K562 (cell line): ENCODE measurements around the gene C19orf47. TPM values are rescaled to one million over a fixed set of nuclear protein-coding genes. Genes with fewer than 3 reads are reported as not detected.

Source experiments
- DNMT1 ChIP-seq: fragments of 450-650 bp; IDR thresholded peaks from 2 replicates; pipeline ENCODE4 v1.6.1; 2016; ENCODE audit warnings: antibody characterized with exemption, mild to moderate bottlenecking
- GTF2F1 ChIP-seq: IDR thresholded peaks from 2 replicates; pipeline ENCODE4 v1.6.1; 2011; ENCODE audit warnings: low read depth, low read length, improper control_type of control experiment
- KDM4B ChIP-seq, 2 experiments: fragments of 450-650 bp in 1 of 2; sonication (generic) in 1 of 2; IDR thresholded peaks; 2 replicates each; pipeline ENCODE4 v1.6.1; 2016 to 2017; ENCODE audit warnings: borderline replicate concordance in 2 of 2, antibody characterized with exemption in 1 of 2, low read depth in 1 of 2, mild to moderate bottlenecking in 1 of 2
- LEF1 ChIP-seq: fragments of 450-650 bp; IDR thresholded peaks from 2 replicates; pipeline ENCODE4 v1.6.1; 2016; ENCODE audit warnings: mild to moderate bottlenecking
- MECOM ChIP-seq: fragments of 250-450 bp; sonication (Bioruptor Pico); IDR thresholded peaks from 2 replicates; pipeline ENCODE4 v1.8.0; 2022; ENCODE audit warnings: inconsistent platforms
- PTTG1 ChIP-seq: fragments of 450-650 bp; IDR thresholded peaks from 2 replicates; pipeline ENCODE4 v1.6.1; 2016; ENCODE audit warnings: low read depth, mild to moderate bottlenecking, missing genetic modification characterization, missing compliant biosample characterization
- SMARCA4 ChIP-seq: fragments of 450-650 bp; IDR thresholded peaks from 2 replicates; pipeline ENCODE4 v1.6.1; 2016
- TBL1XR1 ChIP-seq, 2 experiments: IDR thresholded peaks; 2 replicates each; pipeline ENCODE4 v1.6.1; 2012; ENCODE audit warnings: improper control_type of control experiment in 2 of 2, low read length in 2 of 2, mild to moderate bottlenecking in 1 of 2
- TCF7L2 ChIP-seq: fragments of 150-350 bp; IDR thresholded peaks from 2 replicates; pipeline ENCODE4 v1.6.1; 2016; ENCODE audit warnings: low read depth, mild to moderate bottlenecking, low read length, moderate library complexity
- ZNF134 ChIP-seq: fragments of 250-450 bp; sonication (Bioruptor Pico); conservative IDR thresholded peaks from 2 replicates; pipeline ENCODE4 v1.4.0; 2020
- ZNF253 ChIP-seq: fragments of 250-450 bp; sonication (Bioruptor Pico); conservative IDR thresholded peaks from 2 replicates; pipeline ENCODE4 v1.6.1; 2021; ENCODE audit warnings: mild to moderate bottlenecking
- ZNF717 ChIP-seq: fragments of 250-450 bp; sonication (Bioruptor Pico); IDR thresholded peaks from 2 replicates; pipeline ENCODE4 v1.5.0; 2021
- polyA plus RNA-seq, 8 experiments: library from polyadenylated mRNA; depleted of rRNA in 4 of 8; stranded (reverse) in 5 of 8; unstranded in 3 of 8; fragments of >200 nt; fragmentation: Nextera tagmentation in 2 of 8; fragmentation: Illumina TruSeq in 1 of 8; extraction: Ambion mirVana in 2 of 8; extraction: Trizol in 1 of 8; gene quantifications; 2 replicates each; pipeline versions ENCODE4 v1.2.1 to v1.2.3, GENCODE V29; 2011 to 2014; ENCODE audit warnings: inconsistent platforms in 1 of 8, missing spikeins in 1 of 8
- total RNA-seq, 7 experiments: library from RNA; depleted of rRNA in 6 of 7; stranded (reverse); fragments of >200 nt in 6 of 7; fragmentation: Illumina TruSeq in 2 of 7; extraction: Trizol in 2 of 7; gene quantifications; 2 replicates each; pipeline versions ENCODE4 v1.2.1 to v1.2.3, GENCODE V29; 2011 to 2021; ENCODE audit warnings: low replicate concordance in 1 of 7
- TF ChIP-seq, protein P1 (sequence below): fragments of 450-650 bp; formaldehyde crosslinking; IDR thresholded peaks from 2 replicates; pipeline ENCODE4 v1.4.0; 2022; ENCODE audit warnings: missing genetic modification characterization
- TF ChIP-seq, protein P2 (sequence below): sonication (generic); formaldehyde crosslinking; IDR thresholded peaks from 2 replicates; pipeline ENCODE4 v1.8.1; 2023; ENCODE audit warnings: mild to moderate bottlenecking, missing genetic modification reagents
- TF ChIP-seq, protein P3 (sequence below): fragments of 450-650 bp; conservative IDR thresholded peaks from 2 replicates; pipeline ENCODE4 v1.6.1; 2016; ENCODE audit warnings: missing genetic modification characterization, low read depth, mild to moderate bottlenecking, missing compliant biosample characterization, moderate library complexity
- TF ChIP-seq, protein P4 (sequence below): IDR thresholded peaks from 2 replicates; pipeline ENCODE4 v1.6.1; 2014; ENCODE audit warnings: antibody characterized with exemption
- TF ChIP-seq, protein P5 (sequence below): fragments of 250-450 bp; sonication (Bioruptor Pico); IDR thresholded peaks from 2 replicates; pipeline ENCODE4 v1.4.0; 2020; ENCODE audit warnings: mild to moderate bottlenecking, moderate library complexity, borderline replicate concordance

Gene C19orf47
- total and polyA plus RNA-seq, 9 of the 15 experiments (the other 6 are each of a cell fraction or from before 2014, with no cell fraction given), result 0.08 to 26.1 (median 14.7) TPM

DNA sequence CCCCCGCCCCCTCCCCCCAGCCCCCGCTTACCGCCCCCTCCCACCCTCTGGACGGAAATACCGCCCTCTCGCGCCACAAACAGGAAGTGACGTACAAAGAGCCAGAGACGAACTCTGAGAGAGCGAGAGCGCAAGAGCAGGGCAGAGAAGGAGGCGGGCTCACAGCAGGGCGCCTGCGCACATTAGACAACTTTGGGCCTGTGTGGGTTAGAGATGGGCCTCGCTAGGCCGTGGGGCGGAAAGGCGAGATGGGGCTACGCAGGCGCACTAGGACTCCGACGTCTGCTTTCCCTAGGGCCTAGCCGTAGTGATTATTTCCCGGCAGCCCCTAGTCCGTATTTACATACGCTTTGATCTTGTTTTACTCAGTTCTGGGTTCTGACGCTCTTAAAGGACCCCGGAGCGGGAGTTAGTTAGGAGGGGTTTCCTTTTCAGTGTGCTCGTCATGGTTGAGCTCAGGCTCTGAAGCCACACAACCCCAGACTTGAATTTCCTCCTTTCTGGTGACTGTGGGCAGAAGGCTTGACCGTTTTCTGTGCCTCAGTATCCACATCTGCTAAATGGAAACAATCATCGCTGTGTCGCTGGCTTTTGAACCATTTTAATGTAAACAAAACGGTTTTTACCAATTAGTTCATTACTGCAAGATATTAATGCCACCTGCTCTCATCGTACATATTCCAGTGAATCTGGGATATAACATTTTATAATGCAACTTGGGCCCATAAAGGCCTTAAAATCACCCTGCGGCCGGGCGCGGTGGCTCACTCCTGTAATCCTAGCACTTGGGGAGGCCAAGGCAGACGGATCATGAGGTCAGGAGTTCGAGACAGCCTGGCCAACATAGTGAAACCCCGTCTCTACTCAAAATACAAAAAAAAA lies 62.6 kb downstream of the C19orf47 start (continued):
- TF ChIP-seq ZNF717 (CRISPR knock-in tag) (no peak), TBL1XR1 (IDR thresholded peaks at IDR 0.05; ENCODE audit: low read length in 2 of 2) (peak in 1 of 2 experiments; percentile 50; a peak in 1 of 4 replicates), ZNF253 (CRISPR knock-in tag) (0 out of 2 replicates have a peak, but pooled peaks have one; percentile 52), KDM4B (IDR thresholded peaks at IDR 0.05; ENCODE audit: borderline replicate concordance in 2 of 2, low read depth in 1 of 2) (no peak), MECOM (CRISPR knock-in tag) (0 out of 2 replicates have a peak, but pooled peaks have one; percentile 55), TCF7L2 (peak; percentile 82), SMARCA4 (peak; percentile 29; the same call in 1 of the 2 replicates), DNMT1 (no peak), PTTG1 (0 out of 2 replicates have a peak, but pooled peaks have one; percentile 47), GTF2F1 (no peak; the same call in 1 of the 2 replicates), LEF1 (peak; percentile 99), ZNF134 (CRISPR knock-in tag) (no peak)
- TF ChIP-seq, protein P1, sequence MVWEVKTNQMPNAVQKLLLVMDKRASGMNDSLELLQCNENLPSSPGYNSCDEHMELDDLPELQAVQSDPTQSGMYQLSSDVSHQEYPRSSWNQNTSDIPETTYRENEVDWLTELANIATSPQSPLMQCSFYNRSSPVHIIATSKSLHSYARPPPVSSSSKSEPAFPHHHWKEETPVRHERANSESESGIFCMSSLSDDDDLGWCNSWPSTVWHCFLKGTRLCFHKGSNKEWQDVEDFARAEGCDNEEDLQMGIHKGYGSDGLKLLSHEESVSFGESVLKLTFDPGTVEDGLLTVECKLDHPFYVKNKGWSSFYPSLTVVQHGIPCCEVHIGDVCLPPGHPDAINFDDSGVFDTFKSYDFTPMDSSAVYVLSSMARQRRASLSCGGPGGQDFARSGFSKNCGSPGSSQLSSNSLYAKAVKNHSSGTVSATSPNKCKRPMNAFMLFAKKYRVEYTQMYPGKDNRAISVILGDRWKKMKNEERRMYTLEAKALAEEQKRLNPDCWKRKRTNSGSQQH, result no peak
- TF ChIP-seq, protein P2, sequence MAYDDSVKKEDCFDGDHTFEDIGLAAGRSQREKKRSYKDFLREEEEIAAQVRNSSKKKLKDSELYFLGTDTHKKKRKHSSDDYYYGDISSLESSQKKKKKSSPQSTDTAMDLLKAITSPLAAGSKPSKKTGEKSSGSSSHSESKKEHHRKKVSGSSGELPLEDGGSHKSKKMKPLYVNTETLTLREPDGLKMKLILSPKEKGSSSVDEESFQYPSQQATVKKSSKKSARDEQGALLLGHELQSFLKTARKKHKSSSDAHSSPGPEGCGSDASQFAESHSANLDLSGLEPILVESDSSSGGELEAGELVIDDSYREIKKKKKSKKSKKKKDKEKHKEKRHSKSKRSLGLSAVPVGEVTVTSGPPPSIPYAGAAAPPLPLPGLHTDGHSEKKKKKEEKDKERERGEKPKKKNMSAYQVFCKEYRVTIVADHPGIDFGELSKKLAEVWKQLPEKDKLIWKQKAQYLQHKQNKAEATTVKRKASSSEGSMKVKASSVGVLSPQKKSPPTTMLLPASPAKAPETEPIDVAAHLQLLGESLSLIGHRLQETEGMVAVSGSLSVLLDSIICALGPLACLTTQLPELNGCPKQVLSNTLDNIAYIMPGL, result 0 out of 2 replicates have a peak, but pooled peaks have one; percentile 14
- TF ChIP-seq, protein P3, sequence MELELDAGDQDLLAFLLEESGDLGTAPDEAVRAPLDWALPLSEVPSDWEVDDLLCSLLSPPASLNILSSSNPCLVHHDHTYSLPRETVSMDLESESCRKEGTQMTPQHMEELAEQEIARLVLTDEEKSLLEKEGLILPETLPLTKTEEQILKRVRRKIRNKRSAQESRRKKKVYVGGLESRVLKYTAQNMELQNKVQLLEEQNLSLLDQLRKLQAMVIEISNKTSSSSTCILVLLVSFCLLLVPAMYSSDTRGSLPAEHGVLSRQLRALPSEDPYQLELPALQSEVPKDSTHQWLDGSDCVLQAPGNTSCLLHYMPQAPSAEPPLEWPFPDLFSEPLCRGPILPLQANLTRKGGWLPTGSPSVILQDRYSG (tag), result peak; percentile 91
- TF ChIP-seq, protein P4, sequence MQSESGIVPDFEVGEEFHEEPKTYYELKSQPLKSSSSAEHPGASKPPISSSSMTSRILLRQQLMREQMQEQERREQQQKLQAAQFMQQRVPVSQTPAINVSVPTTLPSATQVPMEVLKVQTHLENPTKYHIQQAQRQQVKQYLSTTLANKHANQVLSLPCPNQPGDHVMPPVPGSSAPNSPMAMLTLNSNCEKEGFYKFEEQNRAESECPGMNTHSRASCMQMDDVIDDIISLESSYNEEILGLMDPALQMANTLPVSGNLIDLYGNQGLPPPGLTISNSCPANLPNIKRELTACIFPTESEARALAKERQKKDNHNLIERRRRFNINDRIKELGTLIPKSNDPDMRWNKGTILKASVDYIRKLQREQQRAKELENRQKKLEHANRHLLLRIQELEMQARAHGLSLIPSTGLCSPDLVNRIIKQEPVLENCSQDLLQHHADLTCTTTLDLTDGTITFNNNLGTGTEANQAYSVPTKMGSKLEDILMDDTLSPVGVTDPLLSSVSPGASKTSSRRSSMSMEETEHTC, result no peak
- TF ChIP-seq, protein P5, sequence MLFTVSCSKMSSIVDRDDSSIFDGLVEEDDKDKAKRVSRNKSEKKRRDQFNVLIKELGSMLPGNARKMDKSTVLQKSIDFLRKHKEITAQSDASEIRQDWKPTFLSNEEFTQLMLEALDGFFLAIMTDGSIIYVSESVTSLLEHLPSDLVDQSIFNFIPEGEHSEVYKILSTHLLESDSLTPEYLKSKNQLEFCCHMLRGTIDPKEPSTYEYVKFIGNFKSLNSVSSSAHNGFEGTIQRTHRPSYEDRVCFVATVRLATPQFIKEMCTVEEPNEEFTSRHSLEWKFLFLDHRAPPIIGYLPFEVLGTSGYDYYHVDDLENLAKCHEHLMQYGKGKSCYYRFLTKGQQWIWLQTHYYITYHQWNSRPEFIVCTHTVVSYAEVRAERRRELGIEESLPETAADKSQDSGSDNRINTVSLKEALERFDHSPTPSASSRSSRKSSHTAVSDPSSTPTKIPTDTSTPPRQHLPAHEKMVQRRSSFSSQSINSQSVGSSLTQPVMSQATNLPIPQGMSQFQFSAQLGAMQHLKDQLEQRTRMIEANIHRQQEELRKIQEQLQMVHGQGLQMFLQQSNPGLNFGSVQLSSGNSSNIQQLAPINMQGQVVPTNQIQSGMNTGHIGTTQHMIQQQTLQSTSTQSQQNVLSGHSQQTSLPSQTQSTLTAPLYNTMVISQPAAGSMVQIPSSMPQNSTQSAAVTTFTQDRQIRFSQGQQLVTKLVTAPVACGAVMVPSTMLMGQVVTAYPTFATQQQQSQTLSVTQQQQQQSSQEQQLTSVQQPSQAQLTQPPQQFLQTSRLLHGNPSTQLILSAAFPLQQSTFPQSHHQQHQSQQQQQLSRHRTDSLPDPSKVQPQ (CRISPR knock-in tag), result no peak
